Breast epithelium (tissue), 3 donors: ENCODE data around the gene RNF212.

Source experiments
- POLR2A ChIP-seq: fragments of 450-650 bp; IDR thresholded peaks from one replicate; pipeline ENCODE4 v1.6.1; 2016; ENCODE audit warnings: antibody characterized with exemption, mild to moderate bottlenecking, moderate library complexity
- POLR2AphosphoS5 ChIP-seq, 3 donors: sonication (generic); formaldehyde crosslinking; IDR thresholded peaks; one replicate each; pipeline ENCODE4 v1.6.1; 2017; ENCODE audit warnings: antibody characterized with exemption in 3 of 3
- TF ChIP-seq, protein P1 (sequence below), 3 donors: fragments of 450-650 bp; IDR thresholded peaks; one replicate each; pipeline ENCODE4 v1.5.1; 2016 to 2017; ENCODE audit warnings: antibody characterized with exemption in 3 of 3, mild to moderate bottlenecking in 3 of 3, moderate library complexity in 3 of 3

DNA sequence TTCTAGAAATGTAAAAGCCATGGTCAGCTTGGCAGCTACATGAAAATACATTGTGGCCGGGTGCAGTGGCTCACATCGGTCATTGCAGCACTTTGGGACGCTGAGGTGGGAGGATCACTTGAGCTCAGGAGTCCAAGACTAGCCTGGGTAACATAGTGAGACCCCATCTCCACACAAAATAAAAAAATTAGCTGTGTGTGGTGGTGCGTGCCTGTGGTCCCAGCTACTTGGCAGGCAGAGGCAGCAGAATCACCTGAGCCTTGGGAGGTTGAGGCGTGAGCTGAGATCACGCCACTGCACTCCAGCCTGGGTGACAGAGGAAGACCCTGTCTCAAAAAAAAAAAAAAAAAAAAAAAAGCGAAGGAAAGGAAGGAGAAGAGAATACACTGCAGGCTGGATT, 29.0 kb downstream of the RNF212 start:
- TF ChIP-seq, protein P1, sequence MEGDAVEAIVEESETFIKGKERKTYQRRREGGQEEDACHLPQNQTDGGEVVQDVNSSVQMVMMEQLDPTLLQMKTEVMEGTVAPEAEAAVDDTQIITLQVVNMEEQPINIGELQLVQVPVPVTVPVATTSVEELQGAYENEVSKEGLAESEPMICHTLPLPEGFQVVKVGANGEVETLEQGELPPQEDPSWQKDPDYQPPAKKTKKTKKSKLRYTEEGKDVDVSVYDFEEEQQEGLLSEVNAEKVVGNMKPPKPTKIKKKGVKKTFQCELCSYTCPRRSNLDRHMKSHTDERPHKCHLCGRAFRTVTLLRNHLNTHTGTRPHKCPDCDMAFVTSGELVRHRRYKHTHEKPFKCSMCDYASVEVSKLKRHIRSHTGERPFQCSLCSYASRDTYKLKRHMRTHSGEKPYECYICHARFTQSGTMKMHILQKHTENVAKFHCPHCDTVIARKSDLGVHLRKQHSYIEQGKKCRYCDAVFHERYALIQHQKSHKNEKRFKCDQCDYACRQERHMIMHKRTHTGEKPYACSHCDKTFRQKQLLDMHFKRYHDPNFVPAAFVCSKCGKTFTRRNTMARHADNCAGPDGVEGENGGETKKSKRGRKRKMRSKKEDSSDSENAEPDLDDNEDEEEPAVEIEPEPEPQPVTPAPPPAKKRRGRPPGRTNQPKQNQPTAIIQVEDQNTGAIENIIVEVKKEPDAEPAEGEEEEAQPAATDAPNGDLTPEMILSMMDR (IDR thresholded peaks at IDR 0.05) = no peak
- TF ChIP-seq POLR2AphosphoS5 (IDR thresholded peaks at IDR 0.05) (no peak), POLR2A (no peak)
